ENCODE measurements around the gene CRMP1. TPM values are rescaled to one million over a fixed set of nuclear protein-coding genes. Genes with fewer than 3 reads are reported as not detected.

CRMP1 gene
- total RNA-seq, 3 donors from 2014 or later (not counting 1 experiment from before 2014, with no cell fraction given) = not detected

- H3K4me1 ChIP-seq (ENCODE audit: control insufficient read depth, insufficient read depth, low read length) = no peaks in the 10 kb centered on the region
- Mint-ChIP-seq H3K27me3 (ENCODE audit: low read depth in 2 of 2) (peaks cover 0 to 5% of the 10 kb centered on the region in 2 donors), H3K27ac (no peak overlapping the region), H3K4me1 (peaks cover 0 to 11% of the 10 kb centered on the region in 2 donors), H3K9me3 (no peaks in the 10 kb centered on the region), H3K4me3 (no peak overlapping the region), H3K36me3 (no peaks in the 10 kb centered on the region)
- DNase-seq (no peak), ATAC-seq (no peak)
- no peak overlapping the region for H3K4me3 ChIP-seq (ENCODE audit: low read length)
- no peak overlapping the region for H3K27ac ChIP-seq (ENCODE audit: low read length)
- intact Hi-C loops (cut with micrococcal nuclease) = no loop called here
- no peaks in the 10 kb centered on the region for H3K9me3 ChIP-seq (ENCODE audit: control insufficient read depth, insufficient read depth, low read length)
- TF ChIP-seq CTCF (IDR thresholded peaks at IDR 0.05) = no peak
- WGBS (ENCODE audit: insufficient coverage) = 84% methylated on average over 14 of the region's 14 CpGs
- no peaks in the 10 kb centered on the region for H3K36me3 ChIP-seq (ENCODE audit: control insufficient read depth, insufficient read depth, low read length)
- no peaks in the 10 kb centered on the region for H3K27me3 ChIP-seq (ENCODE audit: control insufficient read depth, insufficient read depth, low read length)
These were observed 109.4 kb downstream of the CRMP1 start for GRCh38 chr4:5783486-5783885.

- Mint-ChIP-seq H3K4me3 (no peak overlapping the region), H3K27ac (no peak overlapping the region), H3K4me1 (peaks cover 0 to 11% of the 10 kb centered on the region in 2 donors), H3K36me3 (no peaks in the 10 kb centered on the region), H3K27me3 (ENCODE audit: low read depth in 2 of 2) (peaks cover 0 to 5% of the 10 kb centered on the region in 2 donors), H3K9me3 (no peaks in the 10 kb centered on the region)
- WGBS (ENCODE audit: insufficient coverage) = 90% methylated on average over 6 of the region's 6 CpGs
- Histone ChIP-seq H3K9me3 (ENCODE audit: control insufficient read depth, insufficient read depth, low read length) (no peaks in the 10 kb centered on the region), H3K27ac (ENCODE audit: low read length) (no peak overlapping the region), H3K36me3 (ENCODE audit: control insufficient read depth, insufficient read depth, low read length) (no peaks in the 10 kb centered on the region), H3K4me3 (ENCODE audit: low read length) (no peak overlapping the region), H3K4me1 (ENCODE audit: control insufficient read depth, insufficient read depth, low read length) (no peaks in the 10 kb centered on the region), H3K27me3 (ENCODE audit: control insufficient read depth, insufficient read depth, low read length) (no peaks in the 10 kb centered on the region)
- no peak for TF ChIP-seq CTCF (IDR thresholded peaks at IDR 0.05)
- ATAC-seq (peak in 1 of 3 donors; percentile 41), DNase-seq (no peak)
- intact Hi-C loops (cut with micrococcal nuclease) = no loop called here
These were observed 109.9 kb downstream of the CRMP1 start for GRCh38 chr4:5782829-5783476.

GRCh38 chr4:5781691-5782090 lies 111.2 kb downstream of the CRMP1 start:
- no peak for ATAC-seq
- Histone ChIP-seq H3K9me3 (ENCODE audit: control insufficient read depth, insufficient read depth, low read length) (no peaks in the 10 kb centered on the region), H3K27ac (ENCODE audit: low read length) (no peak overlapping the region), H3K36me3 (ENCODE audit: control insufficient read depth, insufficient read depth, low read length) (no peaks in the 10 kb centered on the region), H3K4me3 (ENCODE audit: low read length) (no peak overlapping the region), H3K27me3 (ENCODE audit: control insufficient read depth, insufficient read depth, low read length) (no peaks in the 10 kb centered on the region), H3K4me1 (ENCODE audit: control insufficient read depth, insufficient read depth, low read length) (no peaks in the 10 kb centered on the region)
- intact Hi-C loops (cut with micrococcal nuclease) = no loop called here
- H3K27me3 Mint-ChIP-seq (ENCODE audit: low read depth in 2 of 2) = peaks cover 0 to 5% of the 10 kb centered on the region in 2 donors
- H3K4me1 Mint-ChIP-seq = peaks cover 0 to 11% of the 10 kb centered on the region in 2 donors
- no peak overlapping the region for H3K4me3 Mint-ChIP-seq
- H3K9me3 Mint-ChIP-seq = peaks cover 0 to under 1% of the 10 kb centered on the region in 2 donors
- DNase-seq = no peak
- no peak overlapping the region for H3K27ac Mint-ChIP-seq
- peaks cover 2% of the 10 kb centered on the region for H3K36me3 Mint-ChIP-seq
- TF ChIP-seq CTCF (IDR thresholded peaks at IDR 0.05) = no peak
- 75% methylated on average over 3 of the region's 3 CpGs for WGBS (ENCODE audit: insufficient coverage)
